SU-DHL-6 (cell line): ENCODE results near the gene SLX9.

Experiments
- H2AFZ ChIP-seq: fragments of 200-600 bp; sonication (generic); 2 replicates; pipeline ENCODE4 v1.6.1; 2014; ENCODE audit warnings: low read depth, mild to moderate bottlenecking, moderate library complexity, mixed read lengths, antibody characterized with exemption, low read length; ENCODE audit not compliant: severe bottlenecking
- H3F3A ChIP-seq: fragments of 200-600 bp; shearing (Covaris generic); 2 replicates; pipeline ENCODE4 v1.6.0; 2016; ENCODE audit warnings: antibody characterized with exemption, mild to moderate bottlenecking; ENCODE audit not compliant: insufficient read depth
- H3K27ac ChIP-seq: fragments of 200-600 bp; sonication (generic); 2 replicates; pipeline ENCODE4 v1.5.1; 2016; ENCODE audit warnings: low read depth, mild to moderate bottlenecking, low read length, moderate library complexity, mixed read lengths
- H3K27me3 ChIP-seq: fragments of 200-600 bp; sonication (generic), shearing (Covaris generic); 2 replicates; pipeline ENCODE4 v1.6.0; 2014; ENCODE audit warnings: mild to moderate bottlenecking, low read length
- H3K36me3 ChIP-seq: fragments of 200-600 bp; sonication (generic); 2 replicates; pipeline ENCODE4 v1.6.1; 2014; ENCODE audit warnings: mild to moderate bottlenecking, low read length, mixed read lengths
- H3K4me2 ChIP-seq: fragments of 300-600, 200-600 bp; shearing (Covaris generic), sonication (generic); 2 replicates; pipeline ENCODE4 v1.6.0; 2014; ENCODE audit warnings: low read length, low read depth, mild to moderate bottlenecking; ENCODE audit not compliant: poor library complexity, severe bottlenecking
- H3K4me3 ChIP-seq: fragments of 200-600 bp; sonication (generic); 2 replicates; pipeline ENCODE4 v1.5.1; 2014; ENCODE audit warnings: antibody characterized with exemption, low read length, mild to moderate bottlenecking, mixed read lengths; ENCODE audit not compliant: insufficient read depth, poor library complexity, severe bottlenecking
- H3K79me2 ChIP-seq: fragments of 200-600 bp; sonication (generic); 2 replicates; pipeline ENCODE4 v1.6.1; 2014; ENCODE audit warnings: mild to moderate bottlenecking, low read length, moderate library complexity; ENCODE audit not compliant: insufficient read depth
- H3K9ac ChIP-seq: fragments of 200-600 bp; sonication (generic); 2 replicates; pipeline ENCODE4 v1.7.0; 2014; ENCODE audit warnings: mild to moderate bottlenecking, low read length
- H3K9me2 ChIP-seq: fragments of 200-600 bp; sonication (generic); replicated peaks from 2 replicates; pipeline ENCODE4 v1.6.1; 2014; ENCODE audit warnings: low read length; ENCODE audit not compliant: insufficient read depth
- H3K9me3 ChIP-seq: fragments of 200-600 bp; sonication (generic); 2 replicates; pipeline ENCODE4 v1.6.1; 2014; ENCODE audit warnings: low read length, mixed read lengths; ENCODE audit not compliant: insufficient read depth
- H4K20me1 ChIP-seq: fragments of 200-600 bp; sonication (generic); 2 replicates; pipeline ENCODE4 v1.6.1; 2014; ENCODE audit warnings: low read depth, mild to moderate bottlenecking, antibody characterized with exemption, low read length, moderate library complexity, mixed read lengths
- CTCF ChIP-seq: fragments of 200-600 bp; sonication (generic); IDR thresholded peaks from one replicate; pipeline ENCODE4 v1.5.1; 2017; ENCODE audit warnings: antibody characterized with exemption, mild to moderate bottlenecking, low read length, moderate library complexity; ENCODE audit not compliant: insufficient read depth, poor library complexity, severe bottlenecking
- EZH2phosphoT487 ChIP-seq: fragments of 200-600 bp; sonication (generic), shearing (Covaris generic); conservative IDR thresholded peaks from 2 replicates; pipeline ENCODE4 v1.6.1; 2018; ENCODE audit warnings: mild to moderate bottlenecking, antibody characterized with exemption, low read length, moderate library complexity, mixed read lengths

Gene SLX9

GRCh38 chr21:44933918-44934260 is 5.9 kb upstream of the SLX9 start:
- H3K27ac ChIP-seq, result no peak overlapping the region
- H3K9me3 ChIP-seq, result no peaks in the 10 kb centered on the region
- no peak overlapping the region for H3K4me2 ChIP-seq
- no peak overlapping the region for H3K4me3 ChIP-seq
- H3K79me2 ChIP-seq, result no peaks in the 10 kb centered on the region
- no peak for TF ChIP-seq EZH2phosphoT487
- no peak for TF ChIP-seq CTCF
- no peaks in the 10 kb centered on the region for H3F3A ChIP-seq
- H3K27me3 ChIP-seq, result no peaks in the 10 kb centered on the region
- H3K9ac ChIP-seq, result no peak overlapping the region
- no peak overlapping the region for H2AFZ ChIP-seq
- no peaks in the 10 kb centered on the region for H4K20me1 ChIP-seq
- H3K9me2 ChIP-seq, result no peaks in the 10 kb centered on the region
- no peaks in the 10 kb centered on the region for H3K36me3 ChIP-seq

- H3K9me3 ChIP-seq, result no peaks in the 10 kb centered on the region
- no peaks in the 10 kb centered on the region for H3K79me2 ChIP-seq
- no peak overlapping the region for H3K4me2 ChIP-seq
- no peak for TF ChIP-seq EZH2phosphoT487
- TF ChIP-seq CTCF, result no peak
- H3K27ac ChIP-seq, result no peak overlapping the region
- no peak overlapping the region for H3K4me3 ChIP-seq
- no peaks in the 10 kb centered on the region for H3K36me3 ChIP-seq
- no peaks in the 10 kb centered on the region for H3F3A ChIP-seq
- no peaks in the 10 kb centered on the region for H3K27me3 ChIP-seq
- H3K9me2 ChIP-seq, result no peaks in the 10 kb centered on the region
- no peaks in the 10 kb centered on the region for H4K20me1 ChIP-seq
- H3K9ac ChIP-seq, result no peak overlapping the region
- no peak overlapping the region for H2AFZ ChIP-seq
Measured at GRCh38 chr21:44934276-44934675, 5.6 kb upstream of the SLX9 start.

GRCh38 chr21:44934797-44935532 is 4.9 kb upstream of the SLX9 start:
- Histone ChIP-seq H3K4me2 (no peak overlapping the region), H3K27me3 (no peaks in the 10 kb centered on the region), H4K20me1 (no peaks in the 10 kb centered on the region), H3K9ac (no peak overlapping the region), H3K4me3 (no peak overlapping the region), H3K9me3 (no peaks in the 10 kb centered on the region), H3F3A (no peaks in the 10 kb centered on the region), H3K36me3 (no peaks in the 10 kb centered on the region), H3K27ac (no peak overlapping the region), H2AFZ (no peak overlapping the region), H3K9me2 (no peaks in the 10 kb centered on the region), H3K79me2 (no peaks in the 10 kb centered on the region)
- no peak for TF ChIP-seq CTCF
